Measurements from ENCODE around the gene MGAT4A. TPM values are rescaled to one million over a fixed set of nuclear protein-coding genes. Genes with fewer than 3 reads are reported as not detected.

The MGAT4A gene
- total RNA-seq, 1 donor from 2014 or later, result 0.38 TPM

DNA sequence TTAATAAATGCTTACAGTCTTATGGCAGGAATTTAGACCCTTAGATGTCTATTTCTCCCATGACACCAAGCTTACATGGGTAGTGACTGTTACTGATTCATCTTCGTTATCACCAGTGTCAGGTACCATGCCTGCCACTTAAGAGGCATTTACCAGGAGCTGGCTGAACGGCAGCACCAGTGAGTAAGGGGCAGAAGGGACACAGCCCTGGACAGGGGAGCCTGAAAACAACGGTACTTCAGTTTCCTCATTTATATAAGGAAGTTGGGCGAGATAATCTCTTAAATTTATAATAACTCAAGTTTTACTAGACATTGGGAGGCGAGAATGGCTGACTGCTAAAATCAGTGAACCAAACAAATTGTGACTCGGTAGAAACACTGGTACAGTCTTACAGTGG, 123.8 kb downstream of the MGAT4A start:
- H3K4me1 Mint-ChIP-seq (ENCODE audit: unreplicated experiment), result peaks cover 52% of the 10 kb centered on the region
- peak overlapping the region; percentile 56 for H3K27ac Mint-ChIP-seq (ENCODE audit: unreplicated experiment)
- TF ChIP-seq CTCF (IDR thresholded peaks at IDR 0.05), result no peak
- H3K9me3 Mint-ChIP-seq (ENCODE audit: unreplicated experiment), result no peaks in the 10 kb centered on the region
- peaks cover 25% of the 10 kb centered on the region for H3K36me3 Mint-ChIP-seq (ENCODE audit: unreplicated experiment)
- peak overlapping the region; percentile 92 for H3K4me3 Mint-ChIP-seq (ENCODE audit: unreplicated experiment)
- DNase-seq (ENCODE audit: extremely low spot score, unreplicated experiment), result no peak
- H3K27me3 Mint-ChIP-seq (ENCODE audit: unreplicated experiment), result no peaks in the 10 kb centered on the region

- Mint-ChIP-seq H3K4me1 (ENCODE audit: unreplicated experiment) (peaks cover 51% of the 10 kb centered on the region), H3K4me3 (ENCODE audit: unreplicated experiment) (peak overlapping the region; percentile 92), H3K36me3 (ENCODE audit: unreplicated experiment) (peaks cover 22% of the 10 kb centered on the region)
These were observed 124.5 kb downstream of the MGAT4A start for GRCh38 chr2:98606431-98606830.

DNA sequence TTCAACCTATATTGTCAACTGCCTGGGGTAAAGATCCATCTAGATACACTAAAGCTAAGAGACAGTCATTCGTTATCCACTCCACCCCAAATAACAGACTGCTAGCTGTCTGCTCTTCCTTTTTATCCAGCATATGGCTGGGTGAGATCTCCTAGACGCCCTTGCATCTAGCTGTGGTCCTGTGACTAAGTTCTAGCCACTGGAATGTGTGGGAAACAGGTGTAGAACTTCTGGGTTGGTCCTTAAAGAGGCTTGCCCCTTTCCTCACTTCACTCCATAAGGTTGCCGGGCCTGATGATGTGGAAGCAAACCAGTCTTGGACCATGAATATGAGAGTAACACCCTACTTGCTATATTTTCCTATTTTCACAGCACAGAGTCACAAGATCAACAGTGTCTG, 125.9 kb downstream of the MGAT4A start:
- peaks cover 41% of the 10 kb centered on the region for H3K4me1 Mint-ChIP-seq (ENCODE audit: unreplicated experiment)
- H3K36me3 Mint-ChIP-seq (ENCODE audit: unreplicated experiment), result peaks cover 18% of the 10 kb centered on the region
- no peak overlapping the region for H3K4me3 Mint-ChIP-seq (ENCODE audit: unreplicated experiment)
- no peak overlapping the region for H3K27ac Mint-ChIP-seq (ENCODE audit: unreplicated experiment)
- DNase-seq (ENCODE audit: extremely low spot score, unreplicated experiment), result no peak
- H3K27me3 Mint-ChIP-seq (ENCODE audit: unreplicated experiment), result no peaks in the 10 kb centered on the region
- no peak for TF ChIP-seq CTCF (IDR thresholded peaks at IDR 0.05)
- no peaks in the 10 kb centered on the region for H3K9me3 Mint-ChIP-seq (ENCODE audit: unreplicated experiment)

More at GRCh38 chr2:98606431-98606830, 124.5 kb downstream of the MGAT4A start:
- H3K9me3 Mint-ChIP-seq (ENCODE audit: unreplicated experiment), result no peaks in the 10 kb centered on the region
- no peak for TF ChIP-seq CTCF (IDR thresholded peaks at IDR 0.05)
- H3K27me3 Mint-ChIP-seq (ENCODE audit: unreplicated experiment), result no peaks in the 10 kb centered on the region
- peak overlapping the region; percentile 32 for H3K27ac Mint-ChIP-seq (ENCODE audit: unreplicated experiment)
- no peak for DNase-seq (ENCODE audit: extremely low spot score, unreplicated experiment)

DNA sequence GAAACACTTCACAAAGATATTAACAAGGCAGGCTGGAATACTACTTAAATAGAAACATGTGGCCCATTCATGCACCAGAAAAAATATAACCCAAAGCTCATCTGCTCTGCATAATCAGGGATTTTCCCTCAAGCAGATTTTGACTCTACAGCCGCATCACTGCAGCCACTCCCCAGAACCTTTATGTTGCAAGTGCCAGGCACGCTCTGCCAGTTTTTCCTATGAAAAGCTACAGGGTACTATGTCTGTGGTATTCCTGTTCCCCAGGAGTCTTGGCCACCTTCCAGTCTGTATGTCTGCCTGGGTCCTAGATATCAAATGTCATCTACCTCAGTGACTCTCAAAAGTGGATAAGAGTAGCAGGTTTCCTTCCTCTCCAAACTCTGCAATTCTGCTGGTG, 126.4 kb downstream of the MGAT4A start:
- H3K9me3 Mint-ChIP-seq (ENCODE audit: unreplicated experiment), result no peaks in the 10 kb centered on the region
- no peak for DNase-seq (ENCODE audit: extremely low spot score, unreplicated experiment)
- peaks cover 36% of the 10 kb centered on the region for H3K4me1 Mint-ChIP-seq (ENCODE audit: unreplicated experiment)
- no peak overlapping the region for H3K4me3 Mint-ChIP-seq (ENCODE audit: unreplicated experiment)
- H3K36me3 Mint-ChIP-seq (ENCODE audit: unreplicated experiment), result peaks cover 21% of the 10 kb centered on the region
- no peak for TF ChIP-seq CTCF (IDR thresholded peaks at IDR 0.05)
- no peaks in the 10 kb centered on the region for H3K27me3 Mint-ChIP-seq (ENCODE audit: unreplicated experiment)
- H3K27ac Mint-ChIP-seq (ENCODE audit: unreplicated experiment), result no peak overlapping the region

DNA sequence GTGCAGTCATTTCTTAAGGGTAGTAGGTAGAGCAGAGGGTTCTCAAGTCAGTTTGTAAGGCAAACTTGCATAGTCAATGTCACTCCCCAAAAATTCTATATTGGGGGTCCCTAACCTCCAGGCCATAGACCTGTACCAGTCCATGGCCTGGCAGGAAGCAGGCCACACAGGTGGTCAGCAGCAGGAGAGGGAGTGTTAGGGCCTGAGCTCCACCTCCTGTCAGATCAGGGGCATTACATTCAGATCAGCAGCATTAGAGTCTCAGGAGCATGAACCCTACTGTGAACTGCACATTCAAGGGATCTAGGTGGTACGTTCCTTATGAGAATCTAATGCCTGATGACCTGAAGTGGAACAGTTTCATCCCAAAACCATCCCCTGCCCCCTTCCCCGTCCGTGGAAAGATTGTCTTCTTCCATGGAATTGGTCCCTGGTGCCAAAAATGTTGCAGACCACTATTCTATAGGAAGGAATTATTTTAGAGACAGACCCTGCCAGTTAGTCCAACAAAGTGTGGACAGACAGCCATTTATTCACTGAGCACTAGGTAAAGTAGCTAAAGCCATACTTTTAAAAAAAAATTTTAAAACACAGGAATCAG, 129.3 kb downstream of the MGAT4A start:
- H3K9me3 Mint-ChIP-seq (ENCODE audit: unreplicated experiment), result no peaks in the 10 kb centered on the region
- TF ChIP-seq CTCF (IDR thresholded peaks at IDR 0.05), result peak; percentile 64
- no peak overlapping the region for H3K4me3 Mint-ChIP-seq (ENCODE audit: unreplicated experiment)
- no peaks in the 10 kb centered on the region for H3K27me3 Mint-ChIP-seq (ENCODE audit: unreplicated experiment)
- H3K4me1 Mint-ChIP-seq (ENCODE audit: unreplicated experiment), result peaks cover 21% of the 10 kb centered on the region
- no peak overlapping the region for H3K27ac Mint-ChIP-seq (ENCODE audit: unreplicated experiment)
- DNase-seq (ENCODE audit: extremely low spot score, unreplicated experiment), result no peak
- peaks cover 34% of the 10 kb centered on the region for H3K36me3 Mint-ChIP-seq (ENCODE audit: unreplicated experiment)

Measured in osteocyte (in vitro differentiated cells).